ENCODE results near the gene POMC.

DNA sequence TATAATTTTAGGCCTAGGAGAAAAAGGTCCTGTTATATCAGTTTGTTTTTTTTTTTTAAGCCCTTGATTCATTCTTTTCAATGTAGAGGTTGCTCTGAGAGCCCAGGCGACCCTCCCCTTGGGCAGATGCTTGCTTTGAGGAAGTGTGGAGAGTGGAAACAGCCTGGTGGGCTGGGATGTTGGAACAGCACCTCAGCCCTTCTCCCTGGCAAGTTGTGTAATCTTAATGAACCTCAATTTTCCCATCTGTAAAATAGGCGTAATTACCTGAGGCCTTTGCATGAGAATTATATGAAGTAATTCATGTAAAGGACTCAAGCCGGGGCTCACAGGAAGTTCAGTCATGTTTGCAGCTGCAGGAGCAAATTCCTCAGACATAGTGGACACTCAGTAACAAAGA is 49.7 kb upstream of the POMC start:
- TF ChIP-seq ZFX (IDR thresholded peaks at IDR 0.05): no peak
- TF ChIP-seq, protein P1, sequence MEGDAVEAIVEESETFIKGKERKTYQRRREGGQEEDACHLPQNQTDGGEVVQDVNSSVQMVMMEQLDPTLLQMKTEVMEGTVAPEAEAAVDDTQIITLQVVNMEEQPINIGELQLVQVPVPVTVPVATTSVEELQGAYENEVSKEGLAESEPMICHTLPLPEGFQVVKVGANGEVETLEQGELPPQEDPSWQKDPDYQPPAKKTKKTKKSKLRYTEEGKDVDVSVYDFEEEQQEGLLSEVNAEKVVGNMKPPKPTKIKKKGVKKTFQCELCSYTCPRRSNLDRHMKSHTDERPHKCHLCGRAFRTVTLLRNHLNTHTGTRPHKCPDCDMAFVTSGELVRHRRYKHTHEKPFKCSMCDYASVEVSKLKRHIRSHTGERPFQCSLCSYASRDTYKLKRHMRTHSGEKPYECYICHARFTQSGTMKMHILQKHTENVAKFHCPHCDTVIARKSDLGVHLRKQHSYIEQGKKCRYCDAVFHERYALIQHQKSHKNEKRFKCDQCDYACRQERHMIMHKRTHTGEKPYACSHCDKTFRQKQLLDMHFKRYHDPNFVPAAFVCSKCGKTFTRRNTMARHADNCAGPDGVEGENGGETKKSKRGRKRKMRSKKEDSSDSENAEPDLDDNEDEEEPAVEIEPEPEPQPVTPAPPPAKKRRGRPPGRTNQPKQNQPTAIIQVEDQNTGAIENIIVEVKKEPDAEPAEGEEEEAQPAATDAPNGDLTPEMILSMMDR (conservative IDR thresholded peaks at IDR 0.05): no peak

Measured in C4-2B (cell line).